Subcutaneous adipose tissue (tissue), 4 donors: ENCODE data around the gene PGAP1. TPM values are rescaled to one million over a fixed set of nuclear protein-coding genes. Genes with fewer than 3 reads are reported as not detected.

Source experiments
- CTCF ChIP-seq: fragments of 450-650 bp; IDR thresholded peaks from one replicate; pipeline ENCODE4 v1.5.1; 2016; ENCODE audit warnings: low read depth, mild to moderate bottlenecking, control low read depth, antibody characterized with exemption, moderate library complexity
- total RNA-seq, 4 donors: library from RNA; depleted of rRNA; stranded (reverse); fragments of >200 nt; gene quantifications; one replicate each; pipeline ENCODE4 v1.1.0, GENCODE V29; 2016

PGAP1 gene
- total RNA-seq, 4 donors from 2014 or later: 6.6 to 17.0 (median 9.8) TPM

- TF ChIP-seq CTCF: no peak
Observed at GRCh38 chr2:196851088-196851487, 75.4 kb downstream of the PGAP1 start.

GRCh38 chr2:196849895-196850294, 76.6 kb downstream of the PGAP1 start:
- no peak for TF ChIP-seq CTCF

- TF ChIP-seq CTCF: no peak
Observed at GRCh38 chr2:196846295-196846694, 80.2 kb downstream of the PGAP1 start.

- no peak for TF ChIP-seq CTCF
Observed at GRCh38 chr2:196845371-196845770, 81.1 kb downstream of the PGAP1 start.

- TF ChIP-seq CTCF: no peak
Observed at GRCh38 chr2:196840171-196840570, 86.3 kb downstream of the PGAP1 start.

- TF ChIP-seq CTCF: no peak
Observed at GRCh38 chr2:196839574-196839973, 86.9 kb downstream of the PGAP1 start.

GRCh38 chr2:196836440-196836839, 90.1 kb downstream of the PGAP1 start:
- no peak for TF ChIP-seq CTCF
